NCI-H146 treated with DMSO at 0.1 percent for 48 hours (cell line): ENCODE results near the gene PKDREJ.
A peak's percentile ranks its signal among the peaks of the same experiment; 100 is the strongest.
"Not testable (repeated sequence)": the region's sequence is repeated elsewhere in the genome, so short reads cannot be mapped to it uniquely, and the experiment has no call there.

ENCODE experiments used
- DNase-seq: peaks from one replicate; lab custom pipeline; 2025; ENCODE audit not compliant: unreplicated experiment; lab: John Stamatoyannopoulos, UW

Gene PKDREJ

DNA sequence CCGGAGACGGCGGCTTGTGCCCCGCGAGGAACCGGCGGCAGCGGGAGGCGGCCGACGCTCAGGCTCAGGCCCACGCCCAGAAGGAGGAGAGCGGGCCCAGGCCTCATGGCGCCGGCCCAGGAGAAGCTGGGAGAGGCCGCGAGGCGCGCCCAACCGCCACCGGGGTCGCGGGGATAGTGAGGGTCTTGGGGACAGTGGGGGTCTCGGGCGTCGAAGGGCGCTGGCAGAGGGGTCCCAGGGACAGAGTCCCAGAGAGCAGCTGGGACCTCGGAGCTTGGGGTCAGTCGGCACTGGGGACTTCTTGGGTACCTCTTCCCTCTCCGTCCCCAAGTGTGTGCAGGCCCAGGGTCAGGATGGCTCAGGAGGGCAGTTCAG is at the start of gene PKDREJ:
TSS of gene PKDREJ (minus strand) at position 128 of the 375 bp plus-strand sequence. CDS start at position 107, 21 bp downstream.
- no peak for DNase-seq

GRCh38 chr22:46312848-46313247 is 49.7 kb upstream of the PKDREJ start:
- DNase-seq = not testable (repeated sequence)

- no peak for DNase-seq
Observed at GRCh38 chr22:46312056-46312455, 48.9 kb upstream of the PKDREJ start.

DNA sequence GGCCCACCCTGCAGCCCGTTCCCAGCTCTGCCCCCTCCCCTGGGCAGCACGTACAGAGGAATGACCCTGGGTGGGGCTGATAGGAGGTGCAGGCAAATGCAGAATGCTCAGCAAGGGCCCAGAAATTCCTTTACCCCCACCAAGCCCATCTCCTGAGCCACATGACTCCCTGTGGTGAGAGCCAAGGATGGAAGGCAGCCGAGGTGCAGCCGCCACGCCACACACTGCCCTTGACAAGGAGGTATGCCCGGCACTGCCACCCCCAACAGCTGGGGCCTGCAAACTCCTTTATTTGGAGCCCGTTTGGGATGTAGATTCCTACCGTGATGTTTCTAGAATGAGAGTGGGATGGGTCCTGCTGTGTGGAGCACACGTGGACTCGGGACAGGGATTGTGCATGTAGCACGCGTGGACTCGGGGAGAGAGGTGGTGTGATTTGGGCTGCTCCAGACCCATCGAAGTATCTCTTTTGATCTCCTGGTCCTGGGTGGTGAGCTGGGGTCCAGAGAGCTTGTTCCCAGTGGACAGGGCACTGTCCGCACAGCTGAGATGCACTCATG is 46.5 kb upstream of the PKDREJ start:
- DNase-seq = no peak

DNA sequence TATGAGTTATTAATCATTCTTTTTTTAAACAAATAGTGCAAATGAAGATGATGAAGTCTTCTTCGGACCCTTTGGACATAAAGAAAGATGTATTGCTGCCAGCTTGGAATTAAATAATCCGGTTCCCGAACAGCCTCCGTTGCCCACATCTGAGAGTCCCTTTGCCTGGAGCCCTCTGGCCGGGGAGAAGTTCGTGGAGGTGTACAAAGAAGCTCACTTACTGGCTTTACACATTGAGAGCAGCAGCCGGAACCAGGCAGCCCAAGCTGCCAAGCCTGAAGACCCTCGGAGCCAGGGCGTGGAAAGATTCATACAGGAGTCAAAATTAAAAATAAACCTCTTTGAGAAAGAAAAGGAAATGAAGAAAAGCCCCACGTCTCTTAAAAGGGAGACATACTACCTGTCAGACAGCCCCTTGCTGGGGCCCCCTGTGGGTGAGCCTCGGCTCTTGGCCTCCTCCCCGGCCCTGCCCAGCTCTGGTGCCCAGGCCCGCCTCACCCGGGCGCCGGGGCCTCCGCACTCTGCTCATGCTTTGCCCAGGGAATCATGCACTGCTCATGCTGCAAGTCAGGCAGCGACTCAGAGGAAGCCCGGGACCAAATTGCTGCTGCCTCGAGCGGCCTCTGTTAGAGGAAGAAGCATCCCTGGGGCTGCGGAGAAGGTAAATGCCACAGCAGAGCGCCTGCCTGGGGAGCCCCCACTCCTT is 45.3 kb upstream of the PKDREJ start:
- DNase-seq = no peak

GRCh38 chr22:46303347-46303965 is 40.3 kb upstream of the PKDREJ start:
- no peak for DNase-seq

DNA sequence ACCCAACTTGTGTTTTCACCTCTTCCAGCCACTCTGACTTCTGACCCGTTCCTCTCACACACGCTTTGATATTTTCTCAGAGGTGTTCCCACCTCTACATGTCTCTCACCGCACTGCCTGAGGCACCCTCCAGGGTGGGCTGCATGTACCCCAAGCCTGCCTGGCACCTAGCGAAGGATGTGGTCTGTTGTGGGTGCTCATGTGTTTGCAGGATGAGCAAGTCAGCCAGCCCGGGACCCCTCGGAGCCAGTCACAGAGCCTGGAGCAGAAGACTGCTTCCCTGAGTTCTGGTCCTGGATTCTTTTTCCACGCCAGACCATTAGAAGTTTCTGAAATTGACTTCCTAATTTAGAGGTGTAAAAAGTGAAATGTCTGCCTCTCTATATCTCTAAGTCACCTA is 37.3 kb upstream of the PKDREJ start:
- no peak for DNase-seq

- no peak for DNase-seq
Observed at GRCh38 chr22:46299101-46299500, 36.0 kb upstream of the PKDREJ start.

- no peak for DNase-seq
Observed at GRCh38 chr22:46297151-46297812, 34.1 kb upstream of the PKDREJ start.

- peak; percentile 83 for DNase-seq
Observed at GRCh38 chr22:46296257-46297150, 33.4 kb upstream of the PKDREJ start, which contains the start of gene GTSE1. TSS of gene GTSE1 (plus strand) at chr22:46296870. CDS start at chr22:46297401, 531 bp downstream.

DNA sequence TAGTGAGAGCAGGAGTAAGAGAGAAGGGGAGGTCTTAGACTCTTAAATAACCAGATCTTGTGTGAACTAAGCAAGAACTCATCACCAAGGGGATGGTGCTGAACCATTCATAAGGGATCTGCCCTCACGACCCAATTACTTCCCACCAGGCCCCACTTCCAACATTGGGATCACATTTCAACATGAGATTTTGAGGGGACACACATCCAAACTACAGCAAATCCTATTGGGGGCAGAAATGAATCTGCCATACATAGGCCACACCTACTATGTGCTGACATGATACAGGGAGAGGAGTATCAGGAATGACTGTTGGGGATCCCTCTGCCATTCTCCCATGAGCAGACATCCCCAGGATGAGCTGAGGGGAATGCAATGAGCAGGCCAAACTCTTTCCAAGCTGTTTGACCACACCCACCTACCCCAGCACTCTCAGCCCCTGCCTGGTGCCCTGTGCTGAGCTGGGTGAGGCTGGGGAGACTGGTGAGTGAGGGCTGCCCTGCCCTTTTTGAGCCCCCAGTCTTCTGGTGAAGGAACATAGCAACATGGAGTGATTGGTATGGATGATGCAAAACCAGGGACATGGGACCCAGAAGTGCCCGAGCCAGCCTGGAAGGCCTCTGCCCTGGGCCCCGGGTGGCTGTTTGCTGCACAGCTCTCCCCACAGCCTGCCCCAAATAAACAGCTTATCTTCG is 32.3 kb upstream of the PKDREJ start:
- no peak for DNase-seq

- DNase-seq = no peak
Observed at GRCh38 chr22:46294784-46295183, 31.6 kb upstream of the PKDREJ start.

- no peak for DNase-seq
Observed at GRCh38 chr22:46293577-46294260, 30.6 kb upstream of the PKDREJ start.

DNA sequence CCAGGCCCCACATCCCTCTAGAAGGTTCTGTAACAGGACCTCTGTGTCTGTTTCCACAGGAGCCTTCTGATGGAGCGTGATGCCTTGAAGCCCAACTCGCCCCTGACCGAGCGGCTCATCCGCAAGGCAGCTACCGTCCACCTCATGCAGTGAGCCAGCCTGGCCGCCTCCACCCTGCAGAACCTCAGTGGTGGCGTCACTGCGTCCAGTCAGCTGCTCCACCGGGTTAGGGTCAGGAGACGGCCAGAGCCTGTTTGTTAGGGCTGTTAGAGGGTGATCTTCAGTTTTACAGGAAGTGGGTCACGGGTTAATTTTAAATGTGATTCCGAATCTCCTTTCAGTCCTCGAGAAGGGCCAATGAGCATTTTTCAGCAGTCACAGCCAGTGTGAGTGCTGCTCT is 29.6 kb upstream of the PKDREJ start:
- no peak for DNase-seq

DNA sequence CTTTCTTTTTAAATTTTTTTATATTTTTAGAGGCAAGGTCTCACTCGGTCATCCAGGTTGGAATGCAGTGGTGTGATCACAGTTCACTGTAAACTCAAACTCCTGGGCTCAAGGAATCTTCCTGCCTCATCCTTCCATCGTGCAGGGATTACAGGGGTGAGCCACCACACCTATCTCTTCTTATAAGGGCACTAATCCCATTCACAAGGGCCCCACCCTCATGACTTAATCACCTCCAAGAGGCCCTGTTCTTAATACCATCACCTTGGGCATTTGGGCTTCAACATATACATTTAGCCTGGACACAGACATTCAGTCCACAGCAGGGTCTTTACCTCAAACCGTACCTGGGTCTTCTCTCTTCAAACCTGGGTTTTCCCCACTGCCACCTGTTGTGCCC is 29.0 kb upstream of the PKDREJ start:
- no peak for DNase-seq

DNA sequence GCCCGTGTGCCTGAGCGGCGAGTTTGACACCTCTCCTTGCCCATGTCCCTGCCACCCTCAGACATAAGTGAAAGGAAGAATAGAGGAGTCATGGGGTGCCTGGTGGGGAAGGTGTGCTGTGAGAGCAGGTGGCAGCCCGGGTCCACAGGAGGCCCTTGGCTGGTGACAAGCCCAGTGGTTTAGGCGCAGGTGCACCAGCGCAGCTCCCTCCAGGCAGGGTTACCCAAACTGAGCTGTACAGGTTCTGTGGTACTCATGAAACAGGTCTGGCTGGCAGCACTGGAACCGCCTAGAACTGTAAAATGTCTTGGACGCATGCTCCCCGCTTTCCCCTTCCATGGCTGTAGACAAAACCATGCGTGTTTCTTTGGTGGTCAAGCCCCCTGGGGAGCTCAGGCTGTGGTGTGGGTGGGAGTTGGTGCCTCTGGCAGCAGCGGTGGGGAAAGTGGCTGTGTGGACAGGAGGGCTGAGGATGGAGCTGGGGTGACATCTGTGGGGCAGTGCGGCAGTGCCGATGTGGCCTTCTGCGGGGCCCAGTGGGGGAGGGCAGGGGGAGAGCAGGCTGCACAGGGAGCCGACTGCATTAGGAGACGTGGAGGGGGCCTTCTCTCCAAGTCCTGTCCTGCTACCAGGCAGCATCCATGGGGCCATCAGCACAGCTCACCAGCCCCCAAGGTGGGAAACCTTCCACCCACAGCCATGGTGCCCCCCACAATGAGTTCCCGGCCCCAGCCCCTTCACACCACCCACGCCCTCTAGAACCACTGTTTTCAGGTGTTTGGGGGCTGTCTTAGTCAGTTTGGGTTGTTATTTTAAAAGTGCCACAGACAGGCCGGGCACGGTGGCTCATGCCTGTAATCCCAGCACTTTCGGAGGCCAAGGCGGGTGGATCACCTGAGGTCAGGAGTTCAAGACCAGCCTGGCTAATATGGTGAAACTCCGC is 28.0 kb upstream of the PKDREJ start:
- DNase-seq = peak; percentile 13

DNA sequence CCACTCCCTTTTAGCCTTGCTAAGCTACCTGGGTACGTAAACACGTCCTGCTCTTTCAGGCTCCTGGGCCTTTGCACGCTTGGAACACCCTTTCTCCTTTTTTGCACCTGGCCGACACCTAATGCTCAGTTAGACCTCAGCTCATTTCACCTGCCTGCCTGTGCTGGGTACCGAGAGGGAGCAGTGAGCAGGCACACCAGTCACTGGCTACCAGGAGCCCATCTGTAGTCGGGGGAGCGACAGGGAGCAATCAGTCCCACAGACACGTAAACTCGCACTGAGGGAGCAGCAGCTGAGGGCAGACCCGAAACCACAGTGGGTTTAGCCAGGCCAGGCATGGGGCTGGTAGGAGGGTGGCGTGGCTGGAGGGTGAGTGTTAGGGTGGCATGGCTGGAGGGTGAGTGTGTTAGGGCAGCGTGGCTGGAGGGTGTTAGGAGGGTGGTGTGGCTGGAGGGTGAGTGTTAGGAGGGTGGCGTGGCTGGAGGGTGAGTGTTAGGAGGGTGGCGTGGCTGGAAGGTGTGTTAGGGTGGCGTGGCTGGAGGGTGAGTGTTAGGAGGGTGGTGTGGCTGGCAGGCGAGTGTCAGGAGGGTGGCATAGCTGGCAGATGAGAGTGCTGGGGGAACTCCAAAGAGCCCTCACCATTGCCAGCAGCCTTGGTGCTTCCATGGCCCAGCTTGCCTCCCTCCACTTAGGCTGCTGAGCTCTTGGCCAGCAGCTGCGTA is 27.1 kb upstream of the PKDREJ start:
- no peak for DNase-seq
